ENCODE results near the gene HSF2. TPM values are rescaled to one million over a fixed set of nuclear protein-coding genes. Genes with fewer than 3 reads are reported as not detected.

HSF2 gene
- total RNA-seq, 1 experiment from 2014 or later: 10.6 TPM

GRCh38 chr6:122374307-122374706 is 25.1 kb upstream of the HSF2 start:
- Mint-ChIP-seq H3K4me3 (no peak overlapping the region), H3K27ac (no peak overlapping the region), H3K36me3 (no peaks in the 10 kb centered on the region), H3K27me3 (ENCODE audit: low read depth) (peaks cover 31% of the 10 kb centered on the region), H3K9me3 (no peaks in the 10 kb centered on the region), H3K4me1 (no peaks in the 10 kb centered on the region)
- no peak for DNase-seq (ENCODE audit: low spot score)
- ChIA-PET CTCF (no interaction called here), POLR2A (no interaction called here)
- no peak for ATAC-seq
- TF ChIP-seq PRRX2 (CRISPR knock-in tag; IDR thresholded peaks at IDR 0.05) (no peak), GABPB1 (CRISPR knock-in tag; IDR thresholded peaks at IDR 0.05) (no peak), ATF6 (CRISPR knock-in tag; IDR thresholded peaks at IDR 0.05) (no peak), TEAD4 (CRISPR knock-in tag; IDR thresholded peaks at IDR 0.05) (no peak), MAX (CRISPR knock-in tag; IDR thresholded peaks at IDR 0.05) (no peak), NFE2L1 (CRISPR knock-in tag; IDR thresholded peaks at IDR 0.05) (no peak), ZNF396 (CRISPR knock-in tag; IDR thresholded peaks at IDR 0.05; ENCODE audit: borderline replicate concordance) (no peak), RELA (CRISPR knock-in tag; IDR thresholded peaks at IDR 0.05; ENCODE audit: borderline replicate concordance) (no peak), ZNF425 (CRISPR knock-in tag; conservative IDR thresholded peaks at IDR 0.05) (no peak), E2F4 (CRISPR knock-in tag; IDR thresholded peaks at IDR 0.05; ENCODE audit: borderline replicate concordance, low read depth) (no peak), ZNF232 (CRISPR knock-in tag; IDR thresholded peaks at IDR 0.05) (no peak), FOXK1 (CRISPR knock-in tag; IDR thresholded peaks at IDR 0.05) (no peak), ELF4 (CRISPR knock-in tag; IDR thresholded peaks at IDR 0.05; ENCODE audit: low read depth) (no peak), JAZF1 (CRISPR knock-in tag; IDR thresholded peaks at IDR 0.05) (no peak), MXD4 (CRISPR knock-in tag; IDR thresholded peaks at IDR 0.05; ENCODE audit: borderline replicate concordance) (no peak), TEAD1 (CRISPR knock-in tag; IDR thresholded peaks at IDR 0.05) (no peak)
- TF ChIP-seq, protein P1, sequence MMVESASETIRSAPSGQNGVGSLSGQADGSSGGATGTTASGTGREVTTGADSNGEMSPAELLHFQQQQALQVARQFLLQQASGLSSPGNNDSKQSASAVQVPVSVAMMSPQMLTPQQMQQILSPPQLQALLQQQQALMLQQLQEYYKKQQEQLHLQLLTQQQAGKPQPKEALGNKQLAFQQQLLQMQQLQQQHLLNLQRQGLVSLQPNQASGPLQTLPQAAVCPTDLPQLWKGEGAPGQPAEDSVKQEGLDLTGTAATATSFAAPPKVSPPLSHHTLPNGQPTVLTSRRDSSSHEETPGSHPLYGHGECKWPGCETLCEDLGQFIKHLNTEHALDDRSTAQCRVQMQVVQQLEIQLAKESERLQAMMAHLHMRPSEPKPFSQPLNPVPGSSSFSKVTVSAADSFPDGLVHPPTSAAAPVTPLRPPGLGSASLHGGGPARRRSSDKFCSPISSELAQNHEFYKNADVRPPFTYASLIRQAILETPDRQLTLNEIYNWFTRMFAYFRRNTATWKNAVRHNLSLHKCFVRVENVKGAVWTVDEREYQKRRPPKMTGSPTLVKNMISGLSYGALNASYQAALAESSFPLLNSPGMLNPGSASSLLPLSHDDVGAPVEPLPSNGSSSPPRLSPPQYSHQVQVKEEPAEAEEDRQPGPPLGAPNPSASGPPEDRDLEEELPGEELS (CRISPR knock-in tag; IDR thresholded peaks at IDR 0.05): no peak

DNA sequence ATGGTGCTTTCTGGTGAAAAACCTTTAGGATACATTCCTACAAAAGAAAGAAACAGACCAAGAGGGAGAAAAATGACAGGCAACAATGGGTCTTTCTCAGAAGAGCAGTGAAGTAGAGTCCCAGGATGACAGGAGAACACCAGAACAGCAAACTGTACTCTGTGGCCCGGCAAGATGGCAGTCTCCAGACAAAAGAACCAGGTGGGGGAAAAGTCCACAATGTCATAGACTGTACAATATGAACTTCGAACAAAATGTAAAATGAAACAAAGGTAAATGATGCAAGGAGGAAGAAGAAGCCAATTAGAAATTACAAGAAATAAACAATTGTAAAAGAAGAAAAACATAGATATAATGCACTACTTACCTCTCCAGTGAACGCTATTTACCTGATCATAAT is 23.2 kb upstream of the HSF2 start:
- no peak for DNase-seq (ENCODE audit: low spot score)
- no peaks in the 10 kb centered on the region for H3K4me1 Mint-ChIP-seq
- no peak overlapping the region for H3K4me3 Mint-ChIP-seq
- H3K27me3 Mint-ChIP-seq (ENCODE audit: low read depth): peaks cover 49% of the 10 kb centered on the region
- CTCF ChIA-PET: no interaction called here
- no peaks in the 10 kb centered on the region for H3K36me3 Mint-ChIP-seq
- H3K9me3 Mint-ChIP-seq: no peaks in the 10 kb centered on the region
- ATAC-seq: no peak
- H3K27ac Mint-ChIP-seq: no peak overlapping the region
- POLR2A ChIA-PET: no interaction called here
- TF ChIP-seq, protein P2, sequence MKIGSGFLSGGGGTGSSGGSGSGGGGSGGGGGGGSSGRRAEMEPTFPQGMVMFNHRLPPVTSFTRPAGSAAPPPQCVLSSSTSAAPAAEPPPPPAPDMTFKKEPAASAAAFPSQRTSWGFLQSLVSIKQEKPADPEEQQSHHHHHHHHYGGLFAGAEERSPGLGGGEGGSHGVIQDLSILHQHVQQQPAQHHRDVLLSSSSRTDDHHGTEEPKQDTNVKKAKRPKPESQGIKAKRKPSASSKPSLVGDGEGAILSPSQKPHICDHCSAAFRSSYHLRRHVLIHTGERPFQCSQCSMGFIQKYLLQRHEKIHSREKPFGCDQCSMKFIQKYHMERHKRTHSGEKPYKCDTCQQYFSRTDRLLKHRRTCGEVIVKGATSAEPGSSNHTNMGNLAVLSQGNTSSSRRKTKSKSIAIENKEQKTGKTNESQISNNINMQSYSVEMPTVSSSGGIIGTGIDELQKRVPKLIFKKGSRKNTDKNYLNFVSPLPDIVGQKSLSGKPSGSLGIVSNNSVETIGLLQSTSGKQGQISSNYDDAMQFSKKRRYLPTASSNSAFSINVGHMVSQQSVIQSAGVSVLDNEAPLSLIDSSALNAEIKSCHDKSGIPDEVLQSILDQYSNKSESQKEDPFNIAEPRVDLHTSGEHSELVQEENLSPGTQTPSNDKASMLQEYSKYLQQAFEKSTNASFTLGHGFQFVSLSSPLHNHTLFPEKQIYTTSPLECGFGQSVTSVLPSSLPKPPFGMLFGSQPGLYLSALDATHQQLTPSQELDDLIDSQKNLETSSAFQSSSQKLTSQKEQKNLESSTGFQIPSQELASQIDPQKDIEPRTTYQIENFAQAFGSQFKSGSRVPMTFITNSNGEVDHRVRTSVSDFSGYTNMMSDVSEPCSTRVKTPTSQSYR (CRISPR knock-in tag; IDR thresholded peaks at IDR 0.05): no peak
- TF ChIP-seq E2F4 (CRISPR knock-in tag; IDR thresholded peaks at IDR 0.05; ENCODE audit: borderline replicate concordance, low read depth): no peak
- TF ChIP-seq, protein P3, sequence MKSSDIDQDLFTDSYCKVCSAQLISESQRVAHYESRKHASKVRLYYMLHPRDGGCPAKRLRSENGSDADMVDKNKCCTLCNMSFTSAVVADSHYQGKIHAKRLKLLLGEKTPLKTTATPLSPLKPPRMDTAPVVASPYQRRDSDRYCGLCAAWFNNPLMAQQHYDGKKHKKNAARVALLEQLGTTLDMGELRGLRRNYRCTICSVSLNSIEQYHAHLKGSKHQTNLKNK (CRISPR knock-in tag; IDR thresholded peaks at IDR 0.05): no peak
- no peak for TF ChIP-seq ZNF317 (CRISPR knock-in tag; IDR thresholded peaks at IDR 0.05; ENCODE audit: borderline replicate concordance, low read depth)
- TF ChIP-seq PRRX2 (CRISPR knock-in tag; IDR thresholded peaks at IDR 0.05): no peak
- TF ChIP-seq, protein P4, sequence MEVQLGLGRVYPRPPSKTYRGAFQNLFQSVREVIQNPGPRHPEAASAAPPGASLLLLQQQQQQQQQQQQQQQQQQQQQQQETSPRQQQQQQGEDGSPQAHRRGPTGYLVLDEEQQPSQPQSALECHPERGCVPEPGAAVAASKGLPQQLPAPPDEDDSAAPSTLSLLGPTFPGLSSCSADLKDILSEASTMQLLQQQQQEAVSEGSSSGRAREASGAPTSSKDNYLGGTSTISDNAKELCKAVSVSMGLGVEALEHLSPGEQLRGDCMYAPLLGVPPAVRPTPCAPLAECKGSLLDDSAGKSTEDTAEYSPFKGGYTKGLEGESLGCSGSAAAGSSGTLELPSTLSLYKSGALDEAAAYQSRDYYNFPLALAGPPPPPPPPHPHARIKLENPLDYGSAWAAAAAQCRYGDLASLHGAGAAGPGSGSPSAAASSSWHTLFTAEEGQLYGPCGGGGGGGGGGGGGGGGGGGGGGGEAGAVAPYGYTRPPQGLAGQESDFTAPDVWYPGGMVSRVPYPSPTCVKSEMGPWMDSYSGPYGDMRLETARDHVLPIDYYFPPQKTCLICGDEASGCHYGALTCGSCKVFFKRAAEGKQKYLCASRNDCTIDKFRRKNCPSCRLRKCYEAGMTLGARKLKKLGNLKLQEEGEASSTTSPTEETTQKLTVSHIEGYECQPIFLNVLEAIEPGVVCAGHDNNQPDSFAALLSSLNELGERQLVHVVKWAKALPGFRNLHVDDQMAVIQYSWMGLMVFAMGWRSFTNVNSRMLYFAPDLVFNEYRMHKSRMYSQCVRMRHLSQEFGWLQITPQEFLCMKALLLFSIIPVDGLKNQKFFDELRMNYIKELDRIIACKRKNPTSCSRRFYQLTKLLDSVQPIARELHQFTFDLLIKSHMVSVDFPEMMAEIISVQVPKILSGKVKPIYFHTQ (CRISPR knock-in tag; IDR thresholded peaks at IDR 0.05): no peak
